BE2C (cell line): ENCODE data around the gene ZNF148.
"Not testable (repeated sequence)": the region's sequence is repeated elsewhere in the genome, so short reads cannot be mapped to it uniquely, and the experiment has no call there.

Experiments
- DNase-seq: peaks from one replicate; pipeline ENCODE4 v3.0.0-alpha.2; 2020
- H3K27me3 ChIP-seq: fragments of 250-450 bp; sonication (Bioruptor Pico); 2 replicates; pipeline ENCODE4 v1.5.1; 2020; ENCODE audit warnings: mild to moderate bottlenecking
- H3K36me3 ChIP-seq: fragments of 250-450 bp; sonication (Bioruptor Pico); 2 replicates; pipeline ENCODE4 v1.5.1; 2020; ENCODE audit warnings: mild to moderate bottlenecking
- H3K4me1 ChIP-seq: fragments of 250-450 bp; sonication (Bioruptor Pico); 2 replicates; pipeline ENCODE4 v1.5.1; 2020
- H3K4me3 ChIP-seq: 2 replicates; pipeline ENCODE4 v1.5.1; 2011; ENCODE audit warnings: low read depth, low read length
- H3K9me3 ChIP-seq: fragments of 250-450 bp; sonication (Bioruptor Pico); 2 replicates; pipeline ENCODE4 v1.5.1; 2020
- CTCF ChIP-seq: IDR thresholded peaks from 2 replicates; pipeline ENCODE4 v1.5.1; 2012; ENCODE audit warnings: mild to moderate bottlenecking, low read depth, low read length

Gene ZNF148

DNA sequence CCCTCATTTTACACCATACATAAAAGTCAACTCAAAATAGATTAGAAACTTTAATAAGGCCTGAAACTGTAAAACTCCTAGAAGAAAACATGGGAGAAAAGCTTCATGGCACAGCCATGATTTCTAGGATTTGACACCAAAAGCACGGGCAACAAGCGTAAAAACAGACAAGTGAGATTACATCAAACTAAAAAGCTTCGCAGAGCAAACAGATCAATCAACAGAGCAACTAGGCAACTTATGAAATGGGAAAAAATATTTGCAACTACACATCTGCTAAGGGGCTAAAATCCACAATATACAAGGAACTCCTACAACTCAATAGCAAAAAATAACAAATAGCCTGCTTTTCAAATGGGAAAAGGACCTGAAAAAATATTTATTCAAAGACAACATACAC lies 26.1 kb downstream of the ZNF148 start:
- H3K36me3 ChIP-seq, result no peaks in the 10 kb centered on the region
- H3K27me3 ChIP-seq, result no peaks in the 10 kb centered on the region
- no peak overlapping the region for H3K4me3 ChIP-seq
- DNase-seq, result no peak
- no peak for TF ChIP-seq CTCF
- no peaks in the 10 kb centered on the region for H3K4me1 ChIP-seq
- no peaks in the 10 kb centered on the region; the same call in 1 of the 2 replicates for H3K9me3 ChIP-seq

GRCh38 chr3:125343367-125343766 lies 31.8 kb downstream of the ZNF148 start:
- not testable (repeated sequence) for H3K4me1 ChIP-seq, DNase-seq, H3K27me3 ChIP-seq, H3K4me3 ChIP-seq, H3K36me3 ChIP-seq, H3K9me3 ChIP-seq

DNA sequence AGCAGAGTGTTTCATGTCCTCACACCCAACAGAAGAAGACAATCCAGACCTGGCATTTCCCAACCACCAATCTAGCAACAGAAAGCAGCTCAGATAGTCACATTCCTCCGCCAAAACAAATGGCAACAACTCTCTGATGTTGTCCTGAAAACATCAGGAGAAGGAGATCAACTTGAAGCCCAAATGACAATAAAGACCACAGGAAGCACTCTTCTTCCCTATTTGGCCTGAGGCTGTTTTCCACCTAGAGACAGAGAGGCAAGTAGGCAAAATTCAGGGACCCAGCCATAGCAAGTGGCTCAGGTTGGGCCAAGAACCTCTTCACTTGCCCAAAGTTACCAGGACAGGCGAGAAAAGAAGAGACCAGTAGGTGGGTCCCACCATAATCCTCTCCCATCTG lies 35.0 kb downstream of the ZNF148 start:
- Histone ChIP-seq H3K27me3 (no peaks in the 10 kb centered on the region), H3K4me3 (no peak overlapping the region), H3K4me1 (peaks cover 5% of the 10 kb centered on the region; the same call in 1 of the 2 replicates), H3K9me3 (no peaks in the 10 kb centered on the region), H3K36me3 (no peaks in the 10 kb centered on the region)
- no peak for TF ChIP-seq CTCF
- DNase-seq, result no peak

DNA sequence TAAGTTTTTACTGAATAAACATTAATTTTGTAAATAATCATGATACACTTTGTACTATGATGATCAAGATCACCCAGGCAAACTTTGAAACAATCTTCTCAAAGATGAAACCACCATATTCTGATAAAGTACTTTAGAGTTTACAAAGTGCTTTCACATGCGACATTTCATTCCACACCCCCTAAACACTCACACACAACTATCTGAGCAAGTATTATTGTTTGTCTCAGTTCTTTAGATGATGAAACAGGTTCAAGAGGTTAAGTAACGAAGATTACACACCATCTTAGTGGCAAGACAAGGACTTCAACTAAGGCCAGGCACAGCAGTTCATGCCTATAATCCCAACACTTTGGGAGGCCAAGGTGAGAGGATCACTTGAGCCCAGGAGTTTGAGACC lies 37.6 kb downstream of the ZNF148 start:
- DNase-seq, result no peak

DNA sequence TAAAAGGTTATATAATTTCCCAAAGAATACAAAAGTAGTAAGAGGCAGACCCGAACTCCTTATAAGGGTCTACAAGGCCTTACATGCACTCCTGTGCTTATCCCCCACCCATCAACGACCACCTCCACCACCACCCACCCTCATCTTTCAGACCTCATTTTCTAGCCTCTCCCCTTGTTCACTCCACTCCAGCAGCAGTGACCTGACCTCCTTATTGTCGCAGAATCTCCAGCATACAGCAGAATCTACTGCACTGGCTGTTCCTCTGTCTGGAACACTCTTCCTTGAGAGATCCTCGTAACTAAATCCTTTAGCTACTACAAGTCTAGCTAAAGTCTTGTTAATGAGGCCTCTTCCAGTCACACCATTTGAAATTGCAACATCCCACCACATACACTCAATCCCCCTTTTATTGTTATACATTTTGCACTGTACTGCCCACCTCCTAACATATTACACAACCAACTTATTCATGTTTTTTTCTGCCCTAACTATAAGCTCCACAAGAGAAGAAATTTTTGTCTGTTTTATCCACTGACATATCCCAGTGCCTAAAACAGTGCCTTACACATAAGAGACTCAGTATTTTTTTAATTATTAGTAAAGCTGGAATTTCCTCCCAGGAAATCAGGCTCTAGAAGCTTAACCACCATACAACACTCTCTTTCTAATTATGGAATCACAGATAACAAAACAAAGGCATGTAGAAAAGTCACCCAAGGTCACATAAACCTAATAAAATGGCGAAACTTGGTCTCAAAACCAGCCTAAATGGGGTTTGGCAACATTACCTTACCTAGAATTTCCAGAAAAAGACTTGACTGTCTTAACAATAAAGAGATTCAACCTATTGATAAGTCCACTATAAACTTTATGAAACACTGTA lies 40.2 kb downstream of the ZNF148 start:
- Histone ChIP-seq H3K4me1 (peaks cover 5% of the 10 kb centered on the region; the same call in 1 of the 2 replicates), H3K36me3 (peaks cover 2% of the 10 kb centered on the region; the same call in 1 of the 2 replicates), H3K4me3 (no peak overlapping the region), H3K9me3 (no peaks in the 10 kb centered on the region), H3K27me3 (no peaks in the 10 kb centered on the region)
- TF ChIP-seq CTCF, result no peak
- DNase-seq, result no peak

More for the DNA sequence above, 37.6 kb downstream of the ZNF148 start:
- H3K4me1 ChIP-seq, result peaks cover 5% of the 10 kb centered on the region; the same call in 1 of the 2 replicates
- H3K36me3 ChIP-seq, result no peaks in the 10 kb centered on the region
- no peaks in the 10 kb centered on the region for H3K27me3 ChIP-seq
- TF ChIP-seq CTCF, result no peak
- H3K4me3 ChIP-seq, result no peak overlapping the region
- H3K9me3 ChIP-seq, result no peaks in the 10 kb centered on the region

DNA sequence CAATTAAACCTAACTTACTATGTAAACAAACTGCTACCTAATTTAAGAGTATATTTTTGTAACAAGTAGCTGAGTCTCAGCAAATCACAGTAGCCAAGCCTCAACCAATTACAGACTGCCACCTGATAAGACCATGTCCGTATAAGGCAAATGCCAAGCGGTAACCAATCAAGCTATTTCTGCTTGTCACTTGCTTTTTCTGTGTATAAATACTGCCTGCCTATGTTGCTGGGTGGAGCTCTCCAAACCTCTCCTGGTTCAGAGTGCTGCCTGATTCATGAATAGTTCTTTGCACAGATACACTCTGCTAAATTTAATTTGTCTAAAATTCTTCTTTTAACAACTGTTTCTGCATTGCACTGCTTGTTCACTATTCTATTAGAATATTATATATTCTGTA lies 42.6 kb downstream of the ZNF148 start:
- no peaks in the 10 kb centered on the region for H3K27me3 ChIP-seq
- H3K4me3 ChIP-seq, result no peak overlapping the region
- H3K4me1 ChIP-seq, result peaks cover 5% of the 10 kb centered on the region; the same call in 1 of the 2 replicates
- no peak for TF ChIP-seq CTCF
- DNase-seq, result no peak
- H3K36me3 ChIP-seq, result peaks cover 4% of the 10 kb centered on the region; the same call in 1 of the 2 replicates
- H3K9me3 ChIP-seq, result no peaks in the 10 kb centered on the region
